ENCODE results near the gene RFX8. TPM values are rescaled to one million over a fixed set of nuclear protein-coding genes. Genes with fewer than 3 reads are reported as not detected.

Gene RFX8
- polyA plus RNA-seq, 1 experiment, result 1.7 TPM

GRCh38 chr2:101359410-101359954, 115.4 kb downstream of the RFX8 start:
- Histone ChIP-seq H3K27me3 (ENCODE audit: control insufficient read depth, insufficient read depth, low read length) (peaks cover 12% of the 10 kb centered on the region), H3K36me3 (ENCODE audit: control insufficient read depth, insufficient read depth, low read length) (no peaks in the 10 kb centered on the region), H3K4me3 (ENCODE audit: low read depth, low read length) (no peak overlapping the region)
- POLR2A ChIA-PET, result no interaction called here
- no peak for DNase-seq (ENCODE audit: low read depth)
- CTCF ChIA-PET, result interaction anchor here (2.8 to 3.3 kb wide), 2 partner anchors 10 to 18 kb away, joined by 11 to 13 read pairs; no protein-coding TSS in a partner anchor
- no peak for TF ChIP-seq CTCF (IDR thresholded peaks at IDR 0.05; ENCODE audit: insufficient read depth, low read depth, low read length)

GRCh38 chr2:101357376-101357775, 117.5 kb downstream of the RFX8 start:
- H3K4me3 ChIP-seq (ENCODE audit: low read depth, low read length), result no peak overlapping the region
- TF ChIP-seq CTCF (IDR thresholded peaks at IDR 0.05; ENCODE audit: insufficient read depth, low read depth, low read length), result no peak
- no peaks in the 10 kb centered on the region for H3K36me3 ChIP-seq (ENCODE audit: control insufficient read depth, insufficient read depth, low read length)
- H3K27me3 ChIP-seq (ENCODE audit: control insufficient read depth, insufficient read depth, low read length), result peaks cover 6% of the 10 kb centered on the region
- DNase-seq (ENCODE audit: low read depth), result no peak
- ChIA-PET CTCF (interaction anchor here (0.7 to 3.3 kb wide), 3 partner anchors 7 to 360 kb away, joined by 3 to 13 read pairs (median 11); no protein-coding TSS in a partner anchor), POLR2A (no interaction called here)

GRCh38 chr2:101356521-101356920, 118.4 kb downstream of the RFX8 start:
- TF ChIP-seq CTCF (IDR thresholded peaks at IDR 0.05; ENCODE audit: insufficient read depth, low read depth, low read length), result no peak
- ChIA-PET CTCF (interaction anchor here (3.3 kb wide), 1 partner anchor 15 kb away, joined by 13 read pairs; no protein-coding TSS in a partner anchor), POLR2A (no interaction called here)
- Histone ChIP-seq H3K36me3 (ENCODE audit: control insufficient read depth, insufficient read depth, low read length) (no peaks in the 10 kb centered on the region), H3K27me3 (ENCODE audit: control insufficient read depth, insufficient read depth, low read length) (peaks cover 3% of the 10 kb centered on the region; the same call in 1 of the 2 replicates), H3K4me3 (ENCODE audit: low read depth, low read length) (no peak overlapping the region)
- DNase-seq (ENCODE audit: low read depth), result no peak

GRCh38 chr2:101356055-101356454, 118.9 kb downstream of the RFX8 start:
- POLR2A ChIA-PET, result no interaction called here
- H3K4me3 ChIP-seq (ENCODE audit: low read depth, low read length), result no peak overlapping the region
- DNase-seq (ENCODE audit: low read depth), result no peak
- H3K27me3 ChIP-seq (ENCODE audit: control insufficient read depth, insufficient read depth, low read length), result peaks cover under 1% of the 10 kb centered on the region; the same call in 1 of the 2 replicates
- no peaks in the 10 kb centered on the region for H3K36me3 ChIP-seq (ENCODE audit: control insufficient read depth, insufficient read depth, low read length)
- TF ChIP-seq CTCF (IDR thresholded peaks at IDR 0.05; ENCODE audit: insufficient read depth, low read depth, low read length), result no peak
- CTCF ChIA-PET, result no interaction called here

GRCh38 chr2:101355401-101356054, 119.4 kb downstream of the RFX8 start:
- Histone ChIP-seq H3K36me3 (ENCODE audit: control insufficient read depth, insufficient read depth, low read length) (no peaks in the 10 kb centered on the region), H3K4me3 (ENCODE audit: low read depth, low read length) (no peak overlapping the region), H3K27me3 (ENCODE audit: control insufficient read depth, insufficient read depth, low read length) (no peaks in the 10 kb centered on the region; the same call in 1 of the 2 replicates)
- POLR2A ChIA-PET, result no interaction called here
- CTCF ChIA-PET, result interaction anchor here (1.6 kb wide), 1 partner anchor 13 kb away, joined by 7 read pairs; no protein-coding TSS in a partner anchor
- DNase-seq (ENCODE audit: low read depth), result no peak
- TF ChIP-seq CTCF (IDR thresholded peaks at IDR 0.05; ENCODE audit: insufficient read depth, low read depth, low read length), result no peak

Data from BJ (cell line).